ES-I3 (cell line): ENCODE measurements around the gene NMT1.
A peak's percentile ranks its signal among the peaks of the same experiment; 100 is the strongest.

Experiments
- H3K36me3 ChIP-seq: 2 replicates; pipeline ENCODE4 v1.6.1; 2013; ENCODE audit warnings: mild to moderate bottlenecking, low read length, control low read depth, moderate library complexity; ENCODE audit not compliant: insufficient read depth
- H3K4me1 ChIP-seq: 2 replicates; pipeline ENCODE4 v1.6.1; 2013; ENCODE audit warnings: mild to moderate bottlenecking, control low read depth, low read length; ENCODE audit not compliant: insufficient read depth
- H3K9ac ChIP-seq: 2 replicates; pipeline ENCODE4 v1.6.1; 2013; ENCODE audit warnings: low read depth, mild to moderate bottlenecking, low read length, moderate library complexity
- H3K9me3 ChIP-seq: 2 replicates; pipeline ENCODE4 v1.6.1; 2013; ENCODE audit warnings: mild to moderate bottlenecking, low read length, moderate library complexity; ENCODE audit not compliant: control insufficient read depth, insufficient read depth

NMT1 gene

GRCh38 chr17:45131616-45132319, 70.7 kb downstream of the NMT1 start:
- H3K4me1 ChIP-seq: peaks cover 32% of the 10 kb centered on the region
- no peaks in the 10 kb centered on the region for H3K9me3 ChIP-seq
- H3K9ac ChIP-seq: peak overlapping the region; percentile 93
- H3K36me3 ChIP-seq: no peaks in the 10 kb centered on the region

DNA sequence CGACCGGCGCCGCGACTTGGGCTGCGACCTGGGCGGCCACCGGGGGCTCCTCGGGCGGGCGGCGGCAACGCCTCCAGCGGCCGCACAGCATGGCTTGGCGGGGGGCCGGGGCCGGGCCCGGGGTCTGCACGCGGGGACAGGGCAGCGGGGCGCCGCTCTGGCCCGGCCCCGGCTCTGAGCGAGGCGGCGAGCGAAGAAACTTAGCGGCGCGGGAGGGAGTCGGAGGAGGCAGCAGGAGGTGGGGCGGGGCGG, 71.1 kb downstream of the NMT1 start, which contains the start of gene PLCD3:
Gene PLCD3, minus strand, starts transcription at position 196 of the 252 bp plus-strand sequence. Its CDS starts 105 bp downstream, at position 91.
- peaks cover 29% of the 10 kb centered on the region for H3K4me1 ChIP-seq
- H3K9me3 ChIP-seq: no peaks in the 10 kb centered on the region

GRCh38 chr17:45132572-45133463, 71.7 kb downstream of the NMT1 start:
- peak overlapping the region; percentile 64 for H3K9ac ChIP-seq
- H3K4me1 ChIP-seq: peaks cover 24% of the 10 kb centered on the region; the same call in 1 of the 2 replicates
- no peaks in the 10 kb centered on the region for H3K36me3 ChIP-seq
- no peaks in the 10 kb centered on the region for H3K9me3 ChIP-seq

More for the DNA sequence above, 71.1 kb downstream of the NMT1 start, which contains the start of gene PLCD3:
- H3K36me3 ChIP-seq: no peaks in the 10 kb centered on the region
- H3K9ac ChIP-seq: peak within 1 kb of the TSS; percentile 93

DNA sequence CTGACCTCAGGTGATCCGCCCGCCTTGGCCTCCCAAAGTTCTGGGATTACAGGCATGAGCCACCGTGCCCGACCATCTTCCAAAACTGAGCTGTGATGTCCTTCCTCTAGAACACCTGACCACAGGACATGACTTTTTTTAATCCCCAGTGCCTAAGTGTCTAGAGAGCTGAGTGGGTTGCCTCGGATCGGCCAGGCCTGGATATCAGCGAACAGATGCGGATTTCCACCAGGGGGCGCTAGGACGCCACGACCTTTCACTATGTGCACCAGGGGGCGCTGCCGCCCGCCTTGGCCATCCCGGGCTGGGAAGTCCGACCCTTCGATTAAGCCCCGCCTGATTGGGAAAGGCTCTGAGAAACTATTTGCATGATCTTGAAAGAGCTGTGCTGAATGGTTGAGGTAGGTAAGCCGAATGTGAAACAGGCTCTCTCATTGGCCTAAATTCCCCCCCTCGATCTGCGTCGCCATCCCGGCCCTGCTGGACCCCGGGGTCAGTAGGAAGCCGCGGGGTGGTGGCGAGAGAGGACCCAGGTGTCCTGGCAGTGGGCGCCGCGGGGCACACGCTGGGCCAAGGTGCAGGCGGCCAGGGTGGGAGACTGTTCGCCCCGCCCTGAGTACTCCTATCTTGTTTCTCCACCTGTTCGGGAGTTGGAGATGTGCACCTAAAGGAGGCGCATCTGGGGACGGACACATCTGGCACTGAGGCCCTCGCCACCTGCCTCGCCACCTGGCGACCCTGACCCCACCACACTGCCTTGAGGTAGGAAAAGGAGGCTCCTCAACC, 74.3 kb downstream of the NMT1 start, which contains the start of gene ACBD4:
Gene ACBD4, plus strand, starts transcription at position 496 of the 786 bp plus-strand sequence. CDS start 458 bp downstream, outside the sequence.
- H3K9ac ChIP-seq: peak within 1 kb of the TSS; percentile 39; the same call in 1 of the 2 replicates
- H3K9me3 ChIP-seq: no peaks in the 10 kb centered on the region
- peaks cover 15% of the 10 kb centered on the region; the same call in 1 of the 2 replicates for H3K4me1 ChIP-seq
- H3K36me3 ChIP-seq: no peaks in the 10 kb centered on the region

DNA sequence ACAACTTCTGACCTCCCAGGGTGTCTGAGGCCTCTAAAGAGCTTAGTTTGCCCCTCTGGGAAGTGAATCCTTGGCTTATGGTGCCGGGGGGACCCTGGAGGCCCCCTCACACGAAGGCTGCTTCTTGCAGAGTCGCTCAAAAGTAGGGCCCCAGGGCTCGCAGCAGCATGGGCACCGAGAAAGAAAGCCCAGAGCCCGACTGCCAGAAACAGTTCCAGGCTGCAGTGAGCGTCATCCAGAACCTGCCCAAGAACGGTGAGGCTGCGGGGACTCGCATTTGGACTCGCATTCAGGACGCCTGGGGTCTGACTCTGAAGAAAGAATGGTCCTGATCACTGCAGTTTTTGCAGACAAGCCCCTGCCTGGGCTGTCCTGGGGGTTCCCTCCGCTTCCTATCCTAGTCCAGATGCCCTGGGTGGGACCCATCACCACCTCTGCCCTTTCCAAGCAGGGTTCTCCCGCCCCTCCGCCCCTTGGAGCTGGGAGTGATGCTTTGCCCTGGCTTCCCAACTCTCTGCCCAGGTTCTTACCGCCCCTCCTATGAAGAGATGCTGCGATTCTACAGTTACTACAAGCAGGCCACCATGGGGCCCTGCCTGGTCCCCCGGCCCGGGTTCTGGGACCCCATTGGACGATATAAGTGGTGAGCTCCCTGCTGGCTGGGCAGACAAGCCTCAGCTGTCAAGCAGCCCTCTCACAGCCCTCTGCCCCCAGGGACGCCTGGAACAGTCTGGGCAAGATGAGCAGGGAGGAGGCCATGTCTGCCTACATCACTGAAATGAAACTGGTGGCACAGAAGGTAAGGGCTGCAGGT, 75.1 kb downstream of the NMT1 start:
- H3K9ac ChIP-seq: peak overlapping the region; percentile 39; the same call in 1 of the 2 replicates
- H3K36me3 ChIP-seq: no peaks in the 10 kb centered on the region
- no peaks in the 10 kb centered on the region for H3K9me3 ChIP-seq
- H3K4me1 ChIP-seq: peaks cover 13% of the 10 kb centered on the region; the same call in 1 of the 2 replicates

DNA sequence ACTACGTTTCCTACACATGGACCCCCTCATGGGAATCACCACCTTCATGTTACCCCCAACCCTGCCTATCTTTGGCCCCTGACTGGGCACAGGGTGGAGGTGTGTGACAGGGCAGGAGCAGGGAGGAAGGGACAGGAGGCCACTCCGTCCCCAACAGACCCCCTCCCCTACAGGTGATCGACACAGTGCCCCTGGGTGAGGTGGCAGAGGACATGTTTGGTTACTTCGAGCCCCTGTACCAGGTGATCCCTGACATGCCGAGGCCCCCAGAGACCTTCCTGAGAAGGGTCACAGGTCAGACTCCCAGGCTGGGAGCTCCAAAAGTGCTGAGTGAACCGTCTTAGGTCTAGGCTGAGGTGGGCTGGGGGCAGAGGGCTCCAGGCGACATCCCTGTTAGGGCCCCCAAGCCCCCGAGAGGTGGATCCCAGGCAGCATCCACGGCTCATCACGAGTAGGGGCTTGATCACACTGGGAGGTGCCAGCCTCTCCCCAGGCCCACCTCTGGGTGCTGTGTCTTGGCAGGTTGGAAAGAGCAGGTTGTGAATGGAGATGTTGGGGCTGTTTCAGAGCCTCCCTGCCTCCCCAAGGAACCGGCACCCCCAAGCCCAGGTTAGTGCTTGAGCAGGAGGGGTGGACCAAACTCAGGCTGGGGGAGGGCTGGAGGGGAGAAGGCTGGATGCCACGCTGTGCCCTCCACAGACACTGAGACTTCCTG, 75.9 kb downstream of the NMT1 start:
- no peaks in the 10 kb centered on the region for H3K9me3 ChIP-seq
- H3K4me1 ChIP-seq: peaks cover 13% of the 10 kb centered on the region; the same call in 1 of the 2 replicates
- no peaks in the 10 kb centered on the region for H3K36me3 ChIP-seq
- no peak overlapping the region for H3K9ac ChIP-seq

DNA sequence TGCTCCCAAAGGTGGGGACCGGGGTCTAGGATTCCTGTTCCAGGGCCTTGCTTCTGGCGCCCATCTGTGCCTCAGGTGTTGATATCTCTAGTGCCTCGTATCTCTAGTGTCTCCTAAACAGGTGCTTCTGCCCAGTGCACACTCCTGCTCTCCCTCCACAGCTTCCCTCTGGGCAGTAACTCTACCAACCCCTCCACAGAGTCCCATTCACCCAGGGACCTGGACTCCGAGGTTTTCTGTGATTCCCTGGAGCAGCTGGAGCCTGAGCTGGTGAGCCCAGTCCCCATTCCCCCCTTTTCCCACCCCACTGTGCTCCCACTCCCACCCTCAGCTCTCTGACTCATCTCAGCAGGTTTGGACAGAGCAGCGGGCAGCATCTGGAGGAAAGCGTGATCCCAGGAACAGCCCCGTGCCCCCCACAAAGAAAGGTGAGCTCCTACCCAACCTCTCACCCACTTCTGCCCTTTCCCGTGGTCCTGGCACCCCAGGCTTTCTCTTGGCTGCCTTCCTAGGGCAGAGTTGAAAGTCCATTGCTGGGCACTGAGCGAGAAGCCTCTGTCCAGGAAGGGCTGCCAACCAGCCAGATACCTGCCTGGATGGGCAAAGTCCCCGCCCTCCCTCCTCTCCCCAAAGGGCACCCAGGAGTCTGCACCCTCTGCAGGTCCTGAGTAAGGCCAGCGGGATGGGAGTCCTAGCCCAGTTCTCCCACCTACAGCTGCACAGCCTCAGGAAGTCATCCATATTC, 76.6 kb downstream of the NMT1 start:
- Histone ChIP-seq H3K4me1 (peaks cover 13% of the 10 kb centered on the region; the same call in 1 of the 2 replicates), H3K9ac (no peak overlapping the region), H3K36me3 (no peaks in the 10 kb centered on the region), H3K9me3 (no peaks in the 10 kb centered on the region)

GRCh38 chr17:45138911-45139532, 77.9 kb downstream of the NMT1 start:
- Histone ChIP-seq H3K9me3 (no peaks in the 10 kb centered on the region), H3K9ac (no peak overlapping the region), H3K4me1 (peaks cover 20% of the 10 kb centered on the region; the same call in 1 of the 2 replicates), H3K36me3 (no peaks in the 10 kb centered on the region)

- peaks cover 20% of the 10 kb centered on the region; the same call in 1 of the 2 replicates for H3K4me1 ChIP-seq
These were observed 78.4 kb downstream of the NMT1 start for GRCh38 chr17:45139533-45139920.

GRCh38 chr17:45143094-45143670, 82.1 kb downstream of the NMT1 start:
- no peaks in the 10 kb centered on the region for H3K36me3 ChIP-seq
- H3K9ac ChIP-seq: peak overlapping the region; percentile 66
- no peaks in the 10 kb centered on the region for H3K9me3 ChIP-seq
- peaks cover 20% of the 10 kb centered on the region; the same call in 1 of the 2 replicates for H3K4me1 ChIP-seq

More at GRCh38 chr17:45139533-45139920, 78.4 kb downstream of the NMT1 start:
- Histone ChIP-seq H3K36me3 (no peaks in the 10 kb centered on the region), H3K9me3 (no peaks in the 10 kb centered on the region), H3K9ac (no peak overlapping the region)

DNA sequence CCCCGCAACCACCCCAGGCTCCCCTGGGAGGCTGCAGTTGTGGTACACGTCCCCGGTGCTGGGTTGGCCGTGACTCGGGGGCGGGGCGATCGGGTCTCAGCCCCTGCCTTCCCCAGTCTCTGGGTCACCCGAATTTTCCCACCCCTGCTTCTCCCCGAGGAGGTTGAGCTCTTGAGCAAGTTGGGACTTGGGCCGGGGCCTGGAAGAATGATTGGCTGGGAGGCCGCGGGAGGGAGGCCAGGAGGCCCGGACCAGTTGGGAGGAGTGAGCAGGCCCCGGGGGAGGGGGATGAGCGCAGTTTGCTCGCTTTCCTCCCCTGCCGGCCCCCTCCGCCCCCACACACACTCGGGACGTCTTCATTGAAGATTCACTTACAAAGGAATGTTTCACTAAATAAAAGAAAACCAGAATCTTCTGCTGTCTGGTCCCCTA, 82.7 kb downstream of the NMT1 start:
- Histone ChIP-seq H3K9ac (peak overlapping the region; percentile 66), H3K36me3 (no peaks in the 10 kb centered on the region), H3K9me3 (no peaks in the 10 kb centered on the region), H3K4me1 (peaks cover 18% of the 10 kb centered on the region; the same call in 1 of the 2 replicates)
